H9 (cell line): ENCODE results near the gene DNAH1. TPM values are rescaled to one million over a fixed set of nuclear protein-coding genes. Genes with fewer than 3 reads are reported as not detected.

ENCODE experiments used
- DNase-seq: peaks from one replicate; pipeline ENCODE4 v3.0.0-alpha.2; 2017
- H2AFZ ChIP-seq: one replicate; pipeline ENCODE4 v1.6.1; 2013; ENCODE audit warnings: mild to moderate bottlenecking, low read length, control low read depth, moderate library complexity
- H2AK5ac ChIP-seq: 2 replicates; pipeline ENCODE4 v1.6.1; 2013; ENCODE audit warnings: low read length, control low read depth, mixed read lengths; ENCODE audit not compliant: insufficient read length
- H2BK120ac ChIP-seq: one replicate; pipeline ENCODE4 v1.6.1; 2013; ENCODE audit warnings: low read depth, mild to moderate bottlenecking, low read length, control low read depth, inconsistent platforms; ENCODE audit not compliant: poor library complexity, severe bottlenecking
- H2BK12ac ChIP-seq: 2 replicates; pipeline ENCODE4 v1.6.1; 2013; ENCODE audit warnings: low read length, control low read depth, mixed read lengths, low read depth; ENCODE audit not compliant: insufficient read length
- H2BK15ac ChIP-seq: 2 replicates; pipeline ENCODE4 v1.6.1; 2013; ENCODE audit warnings: low read depth, low read length, control low read depth
- H2BK20ac ChIP-seq: one replicate; pipeline ENCODE4 v1.6.1; 2013; ENCODE audit warnings: low read depth, mild to moderate bottlenecking, low read length, control low read depth, inconsistent platforms; ENCODE audit not compliant: poor library complexity, severe bottlenecking
- H2BK5ac ChIP-seq: 2 replicates; pipeline ENCODE4 v1.6.1; 2013; ENCODE audit warnings: low read length, control low read depth, mixed read lengths; ENCODE audit not compliant: insufficient read length
- H3K14ac ChIP-seq: 2 replicates; pipeline ENCODE4 v1.6.1; 2013; ENCODE audit warnings: low read length, control low read depth; ENCODE audit not compliant: insufficient read depth
- H3K18ac ChIP-seq: 2 replicates; pipeline ENCODE4 v1.6.1; 2013; ENCODE audit warnings: low read depth, mild to moderate bottlenecking, mixed read lengths, low read length, control low read depth; ENCODE audit not compliant: insufficient read length
- H3K23ac ChIP-seq: 2 replicates; pipeline ENCODE4 v1.6.1; 2013; ENCODE audit warnings: low read length, control low read depth, mixed read lengths, low read depth; ENCODE audit not compliant: insufficient read length
- H3K23me2 ChIP-seq: 2 replicates; pipeline ENCODE4 v1.6.1; 2013; ENCODE audit warnings: low read depth, mild to moderate bottlenecking, mixed read lengths, low read length, control low read depth; ENCODE audit not compliant: insufficient read length, poor library complexity, severe bottlenecking
- H3K27ac ChIP-seq: 2 replicates; pipeline ENCODE4 v1.5.1; 2013; ENCODE audit warnings: low read length, control low read depth, mixed read lengths, low read depth; ENCODE audit not compliant: insufficient read length
- H3K27me3 ChIP-seq: 2 replicates; pipeline ENCODE4 v1.6.1; 2013; ENCODE audit warnings: low read length, control low read depth, inconsistent platforms; ENCODE audit not compliant: insufficient read depth
- H3K4ac ChIP-seq: 2 replicates; pipeline ENCODE4 v1.6.1; 2013; ENCODE audit warnings: low read depth, mild to moderate bottlenecking, control low read depth, inconsistent platforms, low read length, moderate library complexity
- H3K4me1 ChIP-seq: 2 replicates; pipeline ENCODE4 v1.6.1; 2013; ENCODE audit warnings: low read length, control low read depth, inconsistent platforms; ENCODE audit not compliant: insufficient read depth
- H3K4me2 ChIP-seq: 2 replicates; pipeline ENCODE4 v1.6.1; 2013; ENCODE audit warnings: low read length, control low read depth, mixed read lengths; ENCODE audit not compliant: insufficient read length, insufficient read depth
- H3K56ac ChIP-seq: 2 replicates; pipeline ENCODE4 v1.6.1; 2013; ENCODE audit warnings: low read depth, mild to moderate bottlenecking, mixed read lengths, low read length, control low read depth; ENCODE audit not compliant: insufficient read length
- H3K79me1 ChIP-seq: 2 replicates; pipeline ENCODE4 v1.6.1; 2013; ENCODE audit warnings: low read depth, mild to moderate bottlenecking, moderate library complexity, low read length, control low read depth, inconsistent platforms; ENCODE audit not compliant: insufficient read depth, poor library complexity, severe bottlenecking
- H3K79me2 ChIP-seq: 2 replicates; pipeline ENCODE4 v1.6.1; 2013; ENCODE audit warnings: low read length, control low read depth, inconsistent platforms; ENCODE audit not compliant: insufficient read depth
- H3K9ac ChIP-seq: 2 replicates; pipeline ENCODE4 v1.6.1; 2013; ENCODE audit warnings: low read length, control low read depth, mixed read lengths; ENCODE audit not compliant: insufficient read length; ENCODE audit errors: extremely low read depth
- H3K9me3 ChIP-seq: one replicate; pipeline ENCODE4 v1.6.1; 2013; ENCODE audit warnings: low read depth, low read length, inconsistent platforms; ENCODE audit not compliant: control insufficient read depth
- H3T11ph ChIP-seq: one replicate; pipeline ENCODE4 v1.6.1; 2013; ENCODE audit warnings: mild to moderate bottlenecking, low read length, control low read depth, inconsistent platforms
- H4K20me1 ChIP-seq: one replicate; pipeline ENCODE4 v1.6.1; 2013; ENCODE audit not compliant: control insufficient read depth, insufficient read length, insufficient read depth
- H4K5ac ChIP-seq: 2 replicates; pipeline ENCODE4 v1.6.1; 2013; ENCODE audit warnings: low read depth, mild to moderate bottlenecking, mixed read lengths, low read length, control low read depth; ENCODE audit not compliant: insufficient read length
- H4K8ac ChIP-seq: replicated peaks from 2 replicates; pipeline ENCODE4 v1.6.1; 2013; ENCODE audit warnings: low read length, control low read depth, mixed read lengths, low read depth; ENCODE audit not compliant: insufficient read length
- H4K91ac ChIP-seq: 2 replicates; pipeline ENCODE4 v1.6.1; 2013; ENCODE audit warnings: low read depth, mild to moderate bottlenecking, moderate library complexity, mixed read lengths, low read length, control low read depth; ENCODE audit not compliant: insufficient read length
- H3K27ac Mint-ChIP-seq, 3 experiments: 2 replicates in 2 of 3; 3 replicates in 1 of 3; pipeline ENCODE4 v1.8.0; 2020 to 2021; ENCODE audit warnings: mixed read lengths in 3 of 3, mild to moderate bottlenecking in 1 of 3, moderate library complexity in 1 of 3
- H3K27me3 Mint-ChIP-seq: 2 replicates; pipeline ENCODE4 v1.8.0; 2021; ENCODE audit warnings: low read depth, mild to moderate bottlenecking, moderate library complexity, mixed read lengths
- H3K36me3 Mint-ChIP-seq, 3 experiments: 2 replicates in 2 of 3; 3 replicates in 1 of 3; pipeline ENCODE4 v1.8.0; 2020 to 2021; ENCODE audit warnings: low read depth in 3 of 3, mixed read lengths in 3 of 3; ENCODE audit not compliant: insufficient read depth in 1 of 3
- H3K4me1 Mint-ChIP-seq, 2 experiments: 2 replicates each; pipeline ENCODE4 v1.8.0; 2020; ENCODE audit warnings: mixed read lengths in 2 of 2
- H3K4me3 Mint-ChIP-seq, 2 experiments: 2 replicates in 1 of 2; 3 replicates in 1 of 2; pipeline ENCODE4 v1.8.0; 2020 to 2021; ENCODE audit warnings: mild to moderate bottlenecking in 2 of 2, mixed read lengths in 2 of 2, moderate library complexity in 1 of 2
- H3K9me3 Mint-ChIP-seq, 2 experiments: 2 replicates in 1 of 2; 3 replicates in 1 of 2; pipeline ENCODE4 v1.8.0; 2020; ENCODE audit warnings: mild to moderate bottlenecking in 2 of 2, mixed read lengths in 2 of 2, moderate library complexity in 1 of 2
- CTCF ChIP-seq: fragments of 200-600 bp; sonication (generic); conservative IDR thresholded peaks from 3 replicates; pipeline ENCODE4 v1.8.0; 2021; ENCODE audit warnings: antibody characterized with exemption, mild to moderate bottlenecking
- WGBS: extraction: QIAGEN DNeasy Blood & Tissue Kit; methylation state at CpG from one replicate; pipeline ENCODE4 v1.1.7; 2013; ENCODE audit warnings: missing lambda C conversion rate, low lambda C conversion rate, mixed read lengths; ENCODE audit not compliant: insufficient read length; ENCODE audit errors: extremely low coverage; 5-methylcytosine and 5-hydroxymethylcytosine counted together
- total RNA-seq: library from RNA; stranded (reverse); gene quantifications from 2 replicates; pipeline ENCODE4 v1.2.1, GENCODE V29; 2021

Gene DNAH1
- total RNA-seq, 1 experiment from 2014 or later: 2.0 TPM

GRCh38 chr3:52438104-52438376 is 121.9 kb downstream of the DNAH1 start:
- H2BK20ac ChIP-seq: no peak overlapping the region
- H3K4ac ChIP-seq: no peak overlapping the region
- no peak overlapping the region for H4K5ac ChIP-seq
- Mint-ChIP-seq H3K9me3 (no peaks in the 10 kb centered on the region), H3K27me3 (peaks cover 2% of the 10 kb centered on the region; the same call in 1 of the 2 replicates), H3K4me3 (no peak overlapping the region), H3K4me1 (peaks cover 14 to 20% of the 10 kb centered on the region in 2 experiments), H3K36me3 (no peaks in the 10 kb centered on the region), H3K27ac (no peak overlapping the region)
- no peak overlapping the region for H3K23ac ChIP-seq
- H2BK15ac ChIP-seq: no peak overlapping the region
- H2AK5ac ChIP-seq: no peak overlapping the region
- H3K56ac ChIP-seq: no peak overlapping the region
- no peak overlapping the region for H2BK5ac ChIP-seq
- H2BK12ac ChIP-seq: no peak overlapping the region
- no peaks in the 10 kb centered on the region for H3K23me2 ChIP-seq
- no peak overlapping the region for H4K8ac ChIP-seq
- no peaks in the 10 kb centered on the region for H3K79me2 ChIP-seq
- H3K4me1 ChIP-seq: no peaks in the 10 kb centered on the region
- TF ChIP-seq CTCF: no peak
- no peak overlapping the region for H3K14ac ChIP-seq
- no peak overlapping the region for H3K18ac ChIP-seq
- no peak overlapping the region for H3K9ac ChIP-seq
- no peak overlapping the region for H4K91ac ChIP-seq
- H2AFZ ChIP-seq: no peak overlapping the region
- no peaks in the 10 kb centered on the region for H4K20me1 ChIP-seq
- no peaks in the 10 kb centered on the region for H3K27me3 ChIP-seq
- H3K4me2 ChIP-seq: no peak overlapping the region
- DNase-seq: no peak
- H3K9me3 ChIP-seq: no peaks in the 10 kb centered on the region
- no peak overlapping the region for H3K27ac ChIP-seq
- no CpG with 5 or more reads among the region's 6 CpGs for WGBS
- H3K79me1 ChIP-seq: no peaks in the 10 kb centered on the region
- no peak overlapping the region for H2BK120ac ChIP-seq
- H3T11ph ChIP-seq: no peak overlapping the region
